Mammary epithelial cell (primary cell): Measurements from ENCODE around the gene TMCO5A.

ENCODE experiments used
- CTCF ChIP-seq, 2 donors: IDR thresholded peaks in 1 of 2; conservative IDR thresholded peaks in 1 of 2; 2 replicates each; pipeline ENCODE4 v1.5.1; 2011 to 2012; ENCODE audit warnings: inconsistent platforms in 2 of 2, low read length in 2 of 2, mild to moderate bottlenecking in 2 of 2, control low read depth in 1 of 2, low read depth in 1 of 2; ENCODE audit not compliant: insufficient read depth in 1 of 2; ENCODE audit errors: extremely low read depth in 1 of 2
- EZH2 ChIP-seq: IDR thresholded peaks from 2 replicates; pipeline ENCODE4 v1.6.1; 2012; ENCODE audit warnings: low read length, inconsistent platforms, borderline replicate concordance

- TF ChIP-seq CTCF (conservative IDR thresholded peaks at IDR 0.05 in 1 of 2, IDR thresholded peaks at IDR 0.05 in 1 of 2; ENCODE audit: extremely low read depth in 1 of 2, insufficient read depth in 1 of 2, low read depth in 1 of 2, low read length in 2 of 2) (peak; percentile 62 to 63), EZH2 (no peak)
Measured at GRCh38 chr15:37995461-37996347, 61.3 kb downstream of the TMCO5A start.
